OCI-LY3 (cell line): ENCODE results near the gene SIK3.

ENCODE experiments used
- EZH2phosphoT487 ChIP-seq: fragments of 200-600 bp; shearing (Covaris generic); IDR thresholded peaks from 2 replicates; pipeline ENCODE4 v1.6.1; 2018; ENCODE audit warnings: antibody characterized with exemption, mixed run types, low read depth
- TF ChIP-seq, protein P1 (sequence below): fragments of 200-600, 300-600 bp; sonication (generic); IDR thresholded peaks from 2 replicates; pipeline ENCODE4 v1.5.1; 2014; ENCODE audit warnings: antibody characterized with exemption, low read length, low read depth

DNA sequence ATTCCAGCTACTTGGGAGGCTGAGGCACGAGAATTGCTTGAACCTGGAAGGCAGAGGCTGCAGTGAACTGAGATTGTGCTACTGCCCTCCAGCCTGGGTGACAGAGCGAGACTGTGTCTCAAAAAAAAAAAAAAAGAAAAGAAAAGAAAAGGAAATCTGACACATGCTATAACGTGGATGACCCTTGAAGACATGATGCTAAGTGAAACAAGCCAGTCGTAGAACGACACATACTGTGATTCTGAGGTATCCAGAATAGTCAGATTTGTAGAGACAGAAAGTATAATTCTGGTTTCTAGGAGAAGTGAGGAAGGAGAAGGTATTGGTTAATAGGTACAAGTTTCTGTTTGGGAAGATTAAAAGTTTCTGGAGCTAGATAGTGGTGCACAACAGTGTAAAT lies 299.9 kb downstream of the SIK3 start:
- TF ChIP-seq, protein P1, sequence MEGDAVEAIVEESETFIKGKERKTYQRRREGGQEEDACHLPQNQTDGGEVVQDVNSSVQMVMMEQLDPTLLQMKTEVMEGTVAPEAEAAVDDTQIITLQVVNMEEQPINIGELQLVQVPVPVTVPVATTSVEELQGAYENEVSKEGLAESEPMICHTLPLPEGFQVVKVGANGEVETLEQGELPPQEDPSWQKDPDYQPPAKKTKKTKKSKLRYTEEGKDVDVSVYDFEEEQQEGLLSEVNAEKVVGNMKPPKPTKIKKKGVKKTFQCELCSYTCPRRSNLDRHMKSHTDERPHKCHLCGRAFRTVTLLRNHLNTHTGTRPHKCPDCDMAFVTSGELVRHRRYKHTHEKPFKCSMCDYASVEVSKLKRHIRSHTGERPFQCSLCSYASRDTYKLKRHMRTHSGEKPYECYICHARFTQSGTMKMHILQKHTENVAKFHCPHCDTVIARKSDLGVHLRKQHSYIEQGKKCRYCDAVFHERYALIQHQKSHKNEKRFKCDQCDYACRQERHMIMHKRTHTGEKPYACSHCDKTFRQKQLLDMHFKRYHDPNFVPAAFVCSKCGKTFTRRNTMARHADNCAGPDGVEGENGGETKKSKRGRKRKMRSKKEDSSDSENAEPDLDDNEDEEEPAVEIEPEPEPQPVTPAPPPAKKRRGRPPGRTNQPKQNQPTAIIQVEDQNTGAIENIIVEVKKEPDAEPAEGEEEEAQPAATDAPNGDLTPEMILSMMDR = no peak
- no peak for TF ChIP-seq EZH2phosphoT487
